ENCODE measurements around the gene TWIST2.

Gene TWIST2

GRCh38 chr2:238954841-238955591 is 107.1 kb downstream of the TWIST2 start:
- DNase-seq (ENCODE audit: low read depth, low spot score) = no peak

DNA sequence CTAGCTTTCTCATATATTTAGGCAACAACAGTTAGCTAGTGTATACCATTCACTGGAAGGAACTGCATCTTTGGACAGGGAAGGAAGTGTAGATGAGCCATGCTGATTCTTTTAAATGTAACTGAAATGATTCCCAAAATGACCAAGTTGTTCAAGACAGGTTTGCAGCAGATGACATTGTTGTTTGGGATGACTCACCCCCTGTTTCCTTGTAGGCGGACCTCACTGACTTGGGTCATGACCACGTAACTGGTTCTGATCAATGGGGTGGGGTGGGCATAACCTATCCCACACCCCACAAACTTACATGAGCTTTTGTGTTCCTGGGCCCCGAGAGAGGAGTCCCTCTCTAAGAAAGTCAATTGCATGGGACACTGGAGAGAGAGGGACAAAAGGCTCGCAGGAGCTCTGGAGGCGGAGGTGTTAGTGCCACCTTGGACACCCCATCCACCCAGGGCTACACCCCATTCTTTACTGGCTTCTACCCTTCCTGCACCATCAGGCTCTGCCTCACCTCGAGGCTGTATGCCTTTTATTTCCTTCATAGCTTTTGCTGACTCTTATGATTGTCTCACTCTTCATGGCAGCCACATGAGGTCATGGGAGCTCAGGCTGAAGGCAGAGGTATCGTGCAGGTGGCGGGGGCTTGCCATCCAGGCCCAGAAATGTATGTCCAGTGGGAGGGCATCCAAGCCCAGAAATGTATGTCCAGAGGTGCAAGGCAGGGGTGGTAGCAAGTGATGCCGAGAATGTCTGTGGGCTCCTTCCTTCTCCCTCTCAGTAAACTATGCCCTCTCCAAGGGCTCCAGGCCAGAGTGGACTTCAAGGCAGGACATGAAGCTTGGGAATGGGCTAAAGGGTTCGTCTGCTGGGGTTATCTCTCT is 108.0 kb downstream of the TWIST2 start:
- DNase-seq (ENCODE audit: low read depth, low spot score) = no peak

DNA sequence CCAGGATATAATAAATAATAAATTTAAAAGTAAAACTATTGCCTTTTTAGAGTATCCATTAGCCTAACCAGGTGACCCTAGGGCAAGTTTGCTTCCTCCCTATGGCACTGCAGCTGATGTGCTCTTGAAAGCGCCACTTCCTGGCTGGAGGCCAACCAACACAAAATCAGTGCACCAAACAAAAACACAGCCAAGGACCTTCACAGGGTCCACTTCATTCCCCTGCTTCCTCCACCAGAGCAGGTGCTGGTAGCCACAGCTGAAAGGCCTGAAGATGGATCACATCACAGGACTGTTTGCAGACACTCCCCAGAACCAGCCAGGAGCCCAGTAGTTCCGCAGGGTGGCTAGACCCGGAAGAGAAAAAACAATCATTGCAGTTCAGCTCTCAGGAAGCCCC is 108.8 kb downstream of the TWIST2 start:
- no peak for DNase-seq (ENCODE audit: low read depth, low spot score)

Measured in activated CD4-positive, CD25-positive, alpha-beta regulatory T cell treated with anti-CD3 and anti-CD28 coated beads, Interleukin-2, amount 50 U/mL, for 16 hours (primary cell).